Right atrium auricular region (tissue), 2 donors: ENCODE results near the gene OTP. TPM values are rescaled to one million over a fixed set of nuclear protein-coding genes. Genes with fewer than 3 reads are reported as not detected.

ENCODE experiments used
- DNase-seq: peaks from one replicate; pipeline ENCODE4 v3.0.0-alpha.2; 2019; ENCODE audit warnings: low spot score
- H3K27ac ChIP-seq, 2 donors: fragments of 200-600 bp; sonication (generic); 1 replicate in 1 of 2; 2 replicates in 1 of 2; pipeline ENCODE4 v1.5.1; 2016 to 2019
- H3K27me3 ChIP-seq, 2 donors: fragments of 200-600 bp; sonication (generic); one replicate each; pipeline versions ENCODE4 v1.5.1 to v1.6.0; 2017 to 2019
- H3K36me3 ChIP-seq: fragments of 200-600 bp; sonication (generic); one replicate; pipeline ENCODE4 v1.5.1; 2016
- H3K4me1 ChIP-seq, 2 donors: fragments of 200-600 bp; sonication (generic); one replicate each; pipeline versions ENCODE4 v1.5.1 to v1.6.0; 2017 to 2019
- H3K4me3 ChIP-seq, 2 donors: fragments of 200-600 bp; sonication (generic); 1 replicate in 1 of 2; 2 replicates in 1 of 2; pipeline ENCODE4 v1.5.1; 2017 to 2019; ENCODE audit warnings: mild to moderate bottlenecking in 1 of 2, moderate library complexity in 1 of 2
- H3K9me3 ChIP-seq, 2 donors: fragments of 200-600 bp; sonication (generic); one replicate each; pipeline ENCODE4 v1.5.1; 2019
- CTCF ChIP-seq, 2 donors: fragments of 200-600 bp; sonication (generic); IDR thresholded peaks; one replicate each; pipeline ENCODE4 v1.5.1; 2019; ENCODE audit warnings: antibody characterized with exemption in 2 of 2
- total RNA-seq, 2 donors: library from RNA; depleted of rRNA; stranded (reverse); fragments of >200 nt; gene quantifications; one replicate each; pipeline ENCODE4 v1.1.0, GENCODE V29; 2016

Gene OTP
- total RNA-seq, 2 donors from 2014 or later: not detected

DNA sequence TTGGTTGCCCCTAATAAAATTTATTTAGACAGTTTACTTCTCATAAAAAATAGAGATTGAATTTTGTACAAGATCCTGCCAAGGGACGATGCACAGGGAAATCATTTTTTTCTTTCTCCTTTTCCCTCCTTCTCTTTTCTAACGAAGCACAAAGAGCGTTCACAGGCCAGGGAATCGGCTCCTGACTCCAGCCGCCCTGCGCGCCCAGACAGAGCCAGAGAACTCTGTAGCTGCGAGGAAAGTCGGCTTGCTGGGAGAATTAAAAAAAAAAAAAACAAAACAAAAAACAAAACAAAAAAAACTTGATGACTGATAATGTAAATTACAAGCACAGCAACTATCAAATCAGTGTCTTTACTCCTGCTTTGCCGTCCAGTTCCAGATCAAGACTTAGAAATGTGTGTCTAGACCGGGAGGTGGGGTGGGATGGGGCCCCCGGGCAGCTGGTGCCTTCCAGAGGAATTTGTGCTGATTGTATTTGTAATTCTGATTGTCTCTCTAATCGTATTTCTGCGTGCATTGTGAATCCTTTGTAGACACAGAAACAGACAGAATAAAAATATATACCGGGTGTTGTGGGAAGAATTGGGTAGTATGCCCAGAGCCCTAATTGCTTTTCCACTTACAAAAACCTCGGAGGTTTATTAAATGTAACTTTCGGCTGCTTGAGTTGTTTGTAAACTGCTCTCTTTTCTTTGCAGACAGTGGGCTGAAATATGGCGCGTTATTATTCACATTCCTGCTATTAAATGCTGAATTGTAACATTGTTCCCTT, 3.6 kb upstream of the OTP start:
- Histone ChIP-seq H3K27ac (no peak overlapping the region), H3K27me3 (peaks cover 67 to 84% of the 10 kb centered on the region in 2 donors), H3K4me1 (peaks cover 0 to 48% of the 10 kb centered on the region in 2 donors), H3K36me3 (no peaks in the 10 kb centered on the region), H3K9me3 (no peaks in the 10 kb centered on the region), H3K4me3 (no peak overlapping the region)
- DNase-seq: no peak
- no peak for TF ChIP-seq CTCF (IDR thresholded peaks at IDR 0.05)

DNA sequence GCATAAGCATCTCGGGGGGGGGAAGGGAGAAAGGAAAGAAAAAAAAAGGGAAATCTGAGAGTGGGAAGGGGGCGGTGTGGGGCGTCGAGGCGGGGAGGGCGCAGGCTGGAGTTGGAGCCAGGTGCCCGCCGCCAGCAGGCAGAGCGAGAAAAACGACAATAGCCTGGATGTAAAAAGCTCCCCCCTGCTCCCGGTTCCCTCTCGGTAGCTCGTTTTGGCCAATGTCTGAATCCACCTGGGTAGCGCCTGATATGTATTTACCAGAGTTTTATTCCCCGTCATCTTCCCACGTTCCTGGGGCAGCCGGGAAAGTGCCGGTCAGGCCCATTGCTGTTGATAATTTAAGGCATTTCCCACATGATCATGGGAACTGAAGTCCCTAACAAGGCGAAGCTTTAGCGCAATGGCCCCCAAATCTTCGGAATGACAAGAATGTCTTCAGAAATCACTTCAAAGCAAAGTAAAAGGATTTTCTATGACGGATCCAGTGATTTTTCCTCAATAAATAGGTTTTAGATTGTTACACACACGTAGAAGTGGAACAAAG, 3.0 kb upstream of the OTP start:
- no peak for TF ChIP-seq CTCF (IDR thresholded peaks at IDR 0.05)
- no peak for DNase-seq
- Histone ChIP-seq H3K9me3 (no peaks in the 10 kb centered on the region), H3K4me1 (peaks cover 0 to 55% of the 10 kb centered on the region in 2 donors), H3K4me3 (no peak overlapping the region), H3K27me3 (peaks cover 74 to 89% of the 10 kb centered on the region in 2 donors), H3K36me3 (no peaks in the 10 kb centered on the region), H3K27ac (no peak overlapping the region)

- Histone ChIP-seq H3K27me3 (peaks cover 76 to 91% of the 10 kb centered on the region in 2 donors), H3K4me1 (peaks cover 0 to 58% of the 10 kb centered on the region in 2 donors), H3K4me3 (no peak overlapping the region), H3K9me3 (no peaks in the 10 kb centered on the region), H3K36me3 (no peaks in the 10 kb centered on the region), H3K27ac (no peak overlapping the region)
- no peak for DNase-seq
- TF ChIP-seq CTCF (IDR thresholded peaks at IDR 0.05): no peak
Observed at GRCh38 chr5:77640589-77641396, 2.3 kb upstream of the OTP start.

- H3K4me3 ChIP-seq: no peak overlapping the region
Observed at GRCh38 chr5:77638763-77639671, 504 bp upstream of the OTP start.

More at GRCh38 chr5:77638763-77639671, 504 bp upstream of the OTP start:
- Histone ChIP-seq H3K9me3 (peaks cover 0 to 9% of the 10 kb centered on the region in 2 donors), H3K4me1 (peaks cover 0 to 43% of the 10 kb centered on the region in 2 donors), H3K27ac (no peak overlapping the region), H3K36me3 (no peaks in the 10 kb centered on the region), H3K27me3 (peaks cover 81 to 88% of the 10 kb centered on the region in 2 donors)
- no peak for DNase-seq
- no peak for TF ChIP-seq CTCF (IDR thresholded peaks at IDR 0.05)
